Heart right ventricle (tissue), 16 donors: ENCODE measurements around the gene FUZ. TPM values are rescaled to one million over a fixed set of nuclear protein-coding genes. Genes with fewer than 3 reads are reported as not detected.

ENCODE experiments used
- ATAC-seq, 8 donors: fragments of 200-7000 bp; cut with Tn5 transposase; one replicate each; pipeline ENCODE4 v1.9.1; 2020; ENCODE audit warnings: mild to moderate bottlenecking in 8 of 8, moderate library complexity in 8 of 8, moderate number of reproducible peaks in 1 of 8
- DNase-seq, 2 donors: peaks; one replicate each; pipeline ENCODE4 v3.0.0-alpha.2; 2020
- H3K27ac ChIP-seq, 10 donors: fragments of 200-600 bp; sonication (generic) in 2 of 10; one replicate each; pipeline versions ENCODE4 v1.5.0 to v1.8.0; 2020 to 2022; ENCODE audit warnings: mild to moderate bottlenecking in 3 of 10
- H3K27me3 ChIP-seq, 7 donors: fragments of 200-600 bp; one replicate each; pipeline ENCODE4 v1.8.0; 2021 to 2022; ENCODE audit warnings: mild to moderate bottlenecking in 2 of 7
- H3K36me3 ChIP-seq, 9 donors: fragments of 200-600 bp; sonication (generic) in 1 of 9; one replicate each; pipeline versions ENCODE4 v1.5.0 to v1.8.0; 2020 to 2022; ENCODE audit warnings: mild to moderate bottlenecking in 2 of 9
- H3K4me1 ChIP-seq, 9 donors: fragments of 200-600 bp; sonication (generic) in 1 of 9; one replicate each; pipeline versions ENCODE4 v1.5.0 to v1.8.0; 2020 to 2022; ENCODE audit warnings: mild to moderate bottlenecking in 4 of 9
- H3K4me3 ChIP-seq, 10 donors: fragments of 200-600 bp; sonication (generic) in 2 of 10; one replicate each; pipeline versions ENCODE4 v1.5.0 to v1.8.0; 2020 to 2022; ENCODE audit warnings: mild to moderate bottlenecking in 7 of 10, moderate library complexity in 2 of 10
- H3K9me3 ChIP-seq, 11 donors: fragments of 200-600 bp in 10 of 11; sonication (generic) in 2 of 11; one replicate each; pipeline versions ENCODE4 v1.5.0 to v1.8.0; 2013 to 2022; ENCODE audit warnings: mild to moderate bottlenecking in 2 of 11, control low read depth in 1 of 11, moderate library complexity in 1 of 11
- CTCF ChIP-seq, 9 donors: fragments of 200-600 bp; sonication (generic) in 2 of 9; IDR thresholded peaks; one replicate each; pipeline versions ENCODE4 v1.5.0 to v1.8.0; 2021 to 2022; ENCODE audit warnings: antibody characterized with exemption in 9 of 9, mild to moderate bottlenecking in 5 of 9, moderate library complexity in 1 of 9
- WGBS, 2 donors: extraction: QIAGEN DNeasy Blood & Tissue Kit; methylation state at CpG; one replicate each; pipeline ENCODE4 v1.1.7; 2013; ENCODE audit warnings: inconsistent platforms in 1 of 2; 5-methylcytosine and 5-hydroxymethylcytosine counted together
- intact Hi-C, 10 donors: fragments of 100-400 bp; cut with DNase I; formaldehyde crosslinking; loops; one replicate each; pipeline versions ENCODE4 v1.11.1 to v1.14.2; 2022
- polyA plus RNA-seq, 2 donors: library from polyadenylated mRNA; stranded (reverse); fragments of 200-250 nt; gene quantifications; one replicate each; pipeline ENCODE4 v1.2.3, GENCODE V29; 2013
- total RNA-seq, 10 donors: library from RNA; stranded (reverse); fragmentation: NEBNext Ultra II Directional in 3 of 10; extraction: Animal tissue kit (Norgen Biotek cat#: 25700) in 3 of 10; gene quantifications; one replicate each; pipeline versions ENCODE4 v1.2.1 to v1.2.4, GENCODE V29; 2021 to 2023
- donor health status: Arrhythmogenic right ventricular cardiomyopathy.
- donor health status: ischemic (EF 13 %, LVEDD 7.1; RV severe dilation, severe dysfunction).
- donor health status: healthy with polysubstance abuse.
- donor health status: DM: no; HTN: yes; CAD: no.
- donor health status: DM: no; HTN: no; CAD: no.
- donor health status: ischemic (EF 25% LVEDD 6.9; RV normal size, moderate dysfunction).
- donor health status: ischemic (EF 25% LVEDD 5.7; RV mildly dilated, moderate dysfunction).
- donor health status: healthy.
- donor health status: DM: yes; HTN: yes; CAD: no.
- donor health status: Ischemic cardiomyopathy.
- donor health status: ischemic (EF 35%, LVEDD 5.7; RV mildly dilated, moderate dysfunction).
- donor health status: nonischemic (EF 11% LVEDD 7.7; RV severe dilation, severe dysfunction).
- donor health status: DM: yes; HTN: yes; CAD: no.
- donor health status: PGD.
- donor health status: ischemic (EF 29% LVEDD 5.4; RV normal size, mild dysfunction).
- donor health status: nonischemic (EF 23%, LVEDD 6.1; RV moderate dilation, normal function).

Gene FUZ
- total and polyA plus RNA-seq, 12 donors = 11.4 to 24.1 (median 14.9) TPM

GRCh38 chr19:49858088-49858985 is 45.2 kb upstream of the FUZ start:
- peaks cover 0 to 17% (median 6%) of the 10 kb centered on the region in 9 donors for H3K4me1 ChIP-seq
- H3K36me3 ChIP-seq = peaks cover 0 to 91% (median 39%) of the 10 kb centered on the region in 9 donors
- 85% methylated on average over 35 to 37 of the region's 37 CpGs for WGBS, 2 donors
- H3K9me3 ChIP-seq = no peaks in the 10 kb centered on the region
- no peak for TF ChIP-seq CTCF (IDR thresholded peaks at IDR 0.05)
- intact Hi-C loops = no loop called here
- H3K4me3 ChIP-seq = no peak overlapping the region
- ATAC-seq (peak in 2 of 8 donors; percentile 2 to 17), DNase-seq (no peak)
- no peak overlapping the region for H3K27ac ChIP-seq
- no peaks in the 10 kb centered on the region for H3K27me3 ChIP-seq

- 81 to 83% methylated on average over 5 of the region's 5 CpGs for WGBS, 2 donors
- intact Hi-C loops = no loop called here
- no peak overlapping the region for H3K4me3 ChIP-seq
- H3K27me3 ChIP-seq = no peaks in the 10 kb centered on the region
- peaks cover 0 to 86% (median 39%) of the 10 kb centered on the region in 9 donors for H3K36me3 ChIP-seq
- DNase-seq = no peak
- H3K4me1 ChIP-seq = peaks cover 1 to 23% (median 11%) of the 10 kb centered on the region in 9 donors
- H3K9me3 ChIP-seq = no peaks in the 10 kb centered on the region
- H3K27ac ChIP-seq = no peak overlapping the region
- ATAC-seq = no peak
- TF ChIP-seq CTCF (IDR thresholded peaks at IDR 0.05) = no peak
Measured at GRCh38 chr19:49857838-49858087, 44.7 kb upstream of the FUZ start.

GRCh38 chr19:49857061-49857837 is 44.2 kb upstream of the FUZ start:
- no peak for TF ChIP-seq CTCF (IDR thresholded peaks at IDR 0.05)
- H3K27me3 ChIP-seq = no peaks in the 10 kb centered on the region
- no peak overlapping the region for H3K4me3 ChIP-seq
- peaks cover 7 to 28% (median 16%) of the 10 kb centered on the region in 9 donors for H3K4me1 ChIP-seq
- H3K27ac ChIP-seq = no peak overlapping the region
- DNase-seq = no peak
- 91 to 92% methylated on average over 26 of the region's 26 CpGs for WGBS, 2 donors
- ATAC-seq = no peak
- no peaks in the 10 kb centered on the region for H3K9me3 ChIP-seq
- peaks cover 0 to 82% (median 39%) of the 10 kb centered on the region in 9 donors for H3K36me3 ChIP-seq
- intact Hi-C loops = no loop called here

GRCh38 chr19:49856574-49857021 is 43.5 kb upstream of the FUZ start:
- intact Hi-C loops = no loop called here
- Histone ChIP-seq H3K36me3 (peaks cover 0 to 75% (median 36%) of the 10 kb centered on the region in 9 donors), H3K4me3 (no peak overlapping the region), H3K27ac (no peak overlapping the region), H3K27me3 (no peaks in the 10 kb centered on the region), H3K9me3 (no peaks in the 10 kb centered on the region), H3K4me1 (peaks cover 9 to 34% (median 22%) of the 10 kb centered on the region in 9 donors)
- no peak for TF ChIP-seq CTCF (IDR thresholded peaks at IDR 0.05)
- ATAC-seq = peak in 1 of 8 donors; percentile 6
- WGBS, 2 donors = 93% methylated on average over 17 to 18 of the region's 18 CpGs
- no peak for DNase-seq
